ENCODE results near the gene RALY.

The RALY gene

GRCh38 chr20:33993576-33994221 lies at the start of gene RALY:
RALY (plus strand) TSS chr20:33993911; CDS start chr20:34072075, 78,164 bp downstream.
- DNase-seq = no peak

- DNase-seq = no peak
These were observed 48.8 kb upstream of the RALY start for GRCh38 chr20:33944914-33945313.

- DNase-seq = no peak
These were observed 48.2 kb upstream of the RALY start for GRCh38 chr20:33945391-33946081.

GRCh38 chr20:33947709-33948295 lies 45.9 kb upstream of the RALY start:
- DNase-seq = no peak

- no peak for DNase-seq
These were observed 45.2 kb upstream of the RALY start for GRCh38 chr20:33948480-33948879.

GRCh38 chr20:33951171-33951570 lies 42.5 kb upstream of the RALY start:
- no peak for DNase-seq

- DNase-seq = no peak
These were observed 39.2 kb upstream of the RALY start for GRCh38 chr20:33954504-33954903.

GRCh38 chr20:33963751-33964150 lies 30.0 kb upstream of the RALY start:
- DNase-seq = no peak

- DNase-seq = peak; percentile 23
These were observed 29.3 kb upstream of the RALY start for GRCh38 chr20:33964441-33964840.

GRCh38 chr20:33967126-33967525 lies 26.6 kb upstream of the RALY start:
- DNase-seq = no peak

GRCh38 chr20:33969563-33969962 lies 24.1 kb upstream of the RALY start:
- no peak for DNase-seq

- DNase-seq = no peak
These were observed 23.5 kb upstream of the RALY start for GRCh38 chr20:33970229-33970628.

- DNase-seq = no peak
These were observed 22.4 kb upstream of the RALY start for GRCh38 chr20:33971147-33971975.

- no peak for DNase-seq
These were observed 16.8 kb upstream of the RALY start for GRCh38 chr20:33976959-33977358.

- no peak for DNase-seq
These were observed 16.2 kb upstream of the RALY start for GRCh38 chr20:33977535-33977934.

- DNase-seq = no peak
These were observed 14.6 kb upstream of the RALY start for GRCh38 chr20:33979094-33979493.

- DNase-seq = no peak
These were observed 12.4 kb upstream of the RALY start for GRCh38 chr20:33981347-33981746.

- DNase-seq = no peak
These were observed 11.7 kb upstream of the RALY start for GRCh38 chr20:33981964-33982363.

- DNase-seq = no peak
These were observed 10.3 kb upstream of the RALY start for GRCh38 chr20:33983371-33983770.

- no peak for DNase-seq
These were observed 9.5 kb upstream of the RALY start for GRCh38 chr20:33984182-33984719.

GRCh38 chr20:33985280-33985679 lies 8.4 kb upstream of the RALY start:
- DNase-seq = no peak

- no peak for DNase-seq
These were observed 7.9 kb upstream of the RALY start for GRCh38 chr20:33985830-33986229.

GRCh38 chr20:33986560-33987216 lies 7.0 kb upstream of the RALY start:
- DNase-seq = no peak

Measured in femur (tissue), 1 donor.